ENCODE data around the gene DNM3.
"Not testable (repeated sequence)": the region's sequence is repeated elsewhere in the genome, so short reads cannot be mapped to it uniquely, and the experiment has no call there.

The DNM3 gene

DNA sequence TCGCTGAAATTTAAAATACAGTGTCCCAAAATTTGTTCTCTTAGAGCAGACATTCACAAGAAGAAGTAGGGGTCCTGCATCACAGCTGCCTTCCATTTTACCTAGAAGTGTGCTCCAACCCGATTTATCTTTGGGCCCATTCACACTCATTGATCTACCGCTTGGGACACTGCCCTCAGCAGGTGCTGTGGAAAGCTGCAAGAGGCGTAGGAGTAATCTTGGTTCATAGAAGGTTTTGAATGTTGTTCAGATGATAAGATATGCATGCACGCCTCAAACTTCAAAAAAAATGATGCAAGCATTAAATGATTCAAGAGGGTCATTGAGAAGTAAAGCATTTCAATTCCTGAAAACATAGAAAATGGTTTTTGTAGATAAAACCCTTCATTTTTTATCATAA is 560.6 kb downstream of the DNM3 start:
- FAIRE-seq = no peak

DNA sequence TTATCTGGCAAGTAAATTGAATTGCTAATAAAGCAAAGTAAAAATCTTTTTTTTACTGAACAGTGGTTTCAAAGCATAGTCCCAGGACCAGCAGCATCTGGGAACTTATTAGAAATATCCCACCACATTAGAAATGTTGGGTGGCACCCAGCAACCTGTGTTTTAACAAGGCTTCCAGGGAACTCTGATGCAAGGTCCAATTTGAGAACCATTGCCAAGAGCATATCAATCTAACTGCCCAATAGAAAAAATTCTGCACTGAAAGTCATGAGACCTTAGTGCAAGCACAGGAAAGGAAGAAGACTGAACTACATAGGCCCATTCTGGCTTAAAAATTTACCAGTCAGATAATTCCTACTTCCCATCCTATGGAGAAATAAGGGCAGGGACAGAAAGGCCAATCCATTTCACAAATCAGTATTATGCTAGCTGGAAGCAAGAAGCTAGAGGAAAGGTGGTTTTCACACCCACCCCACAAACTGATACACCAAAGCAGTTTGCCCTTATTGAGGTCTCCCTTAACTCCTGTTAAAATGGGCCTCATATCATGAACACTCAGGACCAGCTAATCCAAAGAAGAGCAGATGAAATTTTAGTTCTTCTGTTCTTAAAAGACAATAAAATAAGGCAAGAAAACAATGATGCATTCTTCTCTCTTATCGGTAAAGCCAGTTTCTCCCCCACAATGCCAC is 561.7 kb downstream of the DNM3 start:
- peak; percentile 34 for FAIRE-seq

DNA sequence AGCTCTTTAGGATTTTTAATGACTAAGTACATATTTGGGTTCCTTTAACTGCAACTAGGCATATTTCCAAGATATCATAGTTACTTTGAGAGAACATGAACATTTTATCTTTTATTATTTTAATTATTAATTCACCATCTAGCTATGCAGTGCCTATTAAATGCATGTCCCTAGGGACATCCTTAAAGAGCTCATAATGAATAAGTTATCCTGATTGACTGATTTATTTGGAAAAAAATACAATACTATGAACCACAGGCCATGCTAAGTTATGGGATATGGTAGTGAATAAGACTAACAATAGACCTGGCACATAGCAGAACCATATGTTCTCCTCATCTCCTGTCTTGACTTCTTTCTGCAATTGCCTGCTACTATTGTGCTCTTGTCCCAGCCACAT is 562.8 kb downstream of the DNM3 start:
- no peak for FAIRE-seq

- FAIRE-seq = no peak
These were observed 564.6 kb downstream of the DNM3 start for GRCh38 chr1:172405912-172406311.

DNA sequence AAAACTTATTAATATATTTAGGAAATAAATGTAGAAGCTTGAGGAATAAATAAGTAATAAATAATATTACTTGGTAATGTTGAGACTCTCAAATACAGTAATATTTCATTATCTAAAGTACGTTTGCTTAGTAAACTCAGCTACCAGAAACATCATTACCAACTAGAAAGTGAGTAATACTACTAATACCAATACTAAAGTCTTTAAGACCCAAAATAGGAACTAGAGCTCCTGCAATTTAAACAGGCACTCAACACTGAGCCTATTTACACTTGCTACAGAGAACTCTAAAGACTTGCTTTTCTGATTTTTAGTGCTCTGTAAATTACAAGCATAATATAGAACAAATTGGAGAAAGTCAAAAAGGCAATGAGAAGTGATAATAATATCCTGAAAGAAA is 565.7 kb downstream of the DNM3 start:
- FAIRE-seq = no peak

DNA sequence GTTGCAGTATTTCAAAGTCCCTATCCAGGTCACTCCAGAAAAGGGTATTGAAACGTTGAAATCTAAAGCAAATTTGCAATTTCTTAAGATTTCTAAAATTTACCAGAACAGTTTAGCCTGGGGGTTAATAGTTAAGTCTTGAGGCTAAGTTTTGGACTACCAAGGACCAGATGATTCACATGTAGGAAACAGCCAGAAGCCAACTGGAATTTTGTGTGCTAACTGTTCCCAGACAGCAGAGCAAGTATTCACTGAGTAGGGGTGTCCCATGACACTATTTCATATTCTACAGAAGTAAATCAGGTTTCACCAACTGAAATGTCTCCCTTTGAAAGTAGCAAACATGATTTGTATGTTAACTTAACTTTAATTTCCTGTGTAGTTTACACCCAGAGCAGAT is 567.7 kb downstream of the DNM3 start:
- no peak for FAIRE-seq

GRCh38 chr1:172410027-172410426 is 568.7 kb downstream of the DNM3 start:
- no peak for FAIRE-seq

DNA sequence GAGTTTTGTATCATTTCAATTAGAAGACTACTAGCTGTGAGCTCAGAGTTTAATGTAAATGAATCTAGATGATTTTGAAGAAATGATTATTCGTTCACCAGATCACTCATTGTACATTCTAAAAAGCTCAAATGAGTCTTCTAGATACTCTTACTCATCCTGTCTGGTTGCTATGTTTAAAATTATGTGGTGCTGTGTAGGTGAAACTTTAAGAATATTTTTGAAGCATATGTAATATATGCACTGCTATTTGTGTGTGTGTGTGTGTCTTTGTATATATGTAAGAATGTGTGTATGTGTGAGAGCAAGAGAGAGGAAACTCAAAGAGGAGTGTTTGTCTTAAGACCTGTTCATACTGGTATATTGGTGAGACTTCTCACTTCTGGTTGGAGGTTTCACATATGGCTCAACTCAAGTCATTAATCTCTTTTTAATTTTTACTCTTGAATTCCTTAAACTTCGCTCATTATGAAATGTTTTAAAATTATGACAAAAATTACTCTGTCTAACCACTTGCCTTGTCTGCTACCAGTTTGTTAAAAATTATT is 570.6 kb downstream of the DNM3 start:
- no peak for FAIRE-seq

GRCh38 chr1:172414331-172414730 is 573.0 kb downstream of the DNM3 start:
- FAIRE-seq = no peak

GRCh38 chr1:172416496-172417035 is 575.3 kb downstream of the DNM3 start:
- FAIRE-seq = no peak

- FAIRE-seq = peak; percentile 96
These were observed 576.3 kb downstream of the DNM3 start for GRCh38 chr1:172417557-172417956.

GRCh38 chr1:172420385-172420784 is 579.1 kb downstream of the DNM3 start, which contains the start of gene C1orf105:
C1orf105 (plus strand) TSS chr1:172420685; CDS start chr1:172420886, 201 bp downstream.
- FAIRE-seq = peak; percentile 73

GRCh38 chr1:172421974-172422604 is 580.8 kb downstream of the DNM3 start:
- no peak for FAIRE-seq

DNA sequence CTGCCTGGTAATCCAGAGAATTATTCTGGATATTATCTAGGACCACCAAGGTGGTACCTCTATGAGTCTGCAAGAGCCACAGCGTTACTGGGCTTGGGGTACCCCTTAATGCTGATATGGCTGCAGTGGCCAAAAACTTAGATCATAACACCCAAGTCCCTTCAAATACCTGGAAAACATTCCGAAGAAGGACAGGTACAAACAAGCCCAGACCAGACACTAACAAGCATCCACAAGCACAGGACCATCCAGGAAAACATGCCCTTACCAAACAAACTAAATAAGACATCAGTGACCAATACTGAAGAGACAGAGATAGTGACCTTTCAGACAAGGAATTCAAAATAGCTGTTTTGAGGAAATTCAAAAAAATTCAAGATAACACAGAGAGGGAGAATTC is 582.0 kb downstream of the DNM3 start:
- FAIRE-seq = no peak

DNA sequence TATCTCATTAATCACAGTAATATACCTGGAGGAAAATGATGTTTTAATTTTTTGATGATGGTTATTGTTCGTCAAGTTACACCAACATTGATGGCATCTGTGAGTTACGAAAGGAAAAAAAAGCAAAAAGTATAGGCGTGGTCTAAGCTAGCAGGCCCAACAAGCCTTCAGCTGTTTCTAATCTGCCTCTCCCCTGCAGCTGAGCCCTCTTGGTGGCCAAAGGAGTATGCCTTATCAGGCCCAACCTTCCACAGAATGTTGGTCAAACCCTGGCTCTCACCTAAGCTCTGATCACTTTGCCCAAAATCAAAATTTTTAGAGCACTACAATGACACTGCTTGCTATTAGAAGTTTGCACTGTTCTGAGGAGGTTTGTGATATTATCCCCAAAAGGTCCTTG is 584.0 kb downstream of the DNM3 start:
- FAIRE-seq = no peak

DNA sequence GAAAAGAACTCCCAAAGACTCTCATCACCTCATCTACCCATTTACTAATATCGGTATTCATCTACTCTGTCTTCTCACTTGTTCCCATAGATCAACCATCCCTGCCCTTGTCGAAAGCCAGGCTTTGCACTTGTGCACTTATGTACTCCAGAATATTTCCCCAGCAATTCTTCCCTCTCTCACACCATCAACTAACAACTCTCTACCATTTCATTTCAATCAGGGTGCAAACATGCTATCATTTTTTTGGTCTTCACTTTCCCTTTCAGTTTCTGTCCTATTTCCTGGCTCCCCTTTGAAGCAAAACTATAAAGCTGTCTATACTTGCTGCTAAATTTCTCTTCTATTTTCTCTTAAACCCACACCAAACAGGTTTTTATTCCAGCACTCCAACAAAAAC is 585.9 kb downstream of the DNM3 start:
- FAIRE-seq = no peak

DNA sequence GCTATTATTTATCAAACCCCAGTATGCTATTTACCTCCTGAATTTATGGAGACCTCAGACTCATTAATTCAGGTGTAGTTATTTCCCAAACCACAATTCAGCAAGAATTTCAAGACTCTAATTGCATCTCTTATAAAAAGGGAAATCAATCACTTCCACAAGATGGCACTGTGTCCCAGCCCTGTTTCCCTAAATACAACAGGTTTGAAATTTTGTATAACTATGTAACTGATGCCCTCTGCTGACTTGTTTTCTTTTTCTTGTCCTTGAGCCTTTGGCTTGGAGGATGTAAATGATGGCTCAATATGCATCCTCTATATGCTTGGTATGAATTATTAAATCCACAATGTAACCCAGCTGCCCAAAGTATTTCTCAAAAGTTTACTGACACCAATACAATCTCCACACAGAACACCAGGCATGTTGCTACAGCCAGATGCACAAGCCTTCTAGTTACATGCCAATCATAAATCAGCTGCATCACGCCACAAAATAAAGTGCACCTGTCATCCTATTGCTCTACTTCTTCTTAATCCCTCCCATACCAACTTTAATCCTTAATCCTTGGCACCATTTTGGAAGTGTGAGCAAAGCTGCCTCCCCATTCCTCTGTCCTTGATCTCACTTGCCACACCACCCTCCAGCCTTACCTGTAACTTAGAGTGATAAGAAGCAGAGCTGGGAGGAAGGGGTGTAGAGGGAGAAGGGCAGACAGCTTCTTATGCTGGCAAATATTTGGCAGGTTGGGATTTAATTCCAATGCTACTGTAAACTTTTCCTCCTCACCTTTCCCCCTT is 588.2 kb downstream of the DNM3 start:
- peak; percentile 98 for FAIRE-seq

- no peak for FAIRE-seq
These were observed 588.8 kb downstream of the DNM3 start for GRCh38 chr1:172430128-172430454.

- FAIRE-seq = no peak
These were observed 589.9 kb downstream of the DNM3 start for GRCh38 chr1:172431204-172431603.

- FAIRE-seq = no peak
These were observed 590.5 kb downstream of the DNM3 start for GRCh38 chr1:172431721-172432192.

DNA sequence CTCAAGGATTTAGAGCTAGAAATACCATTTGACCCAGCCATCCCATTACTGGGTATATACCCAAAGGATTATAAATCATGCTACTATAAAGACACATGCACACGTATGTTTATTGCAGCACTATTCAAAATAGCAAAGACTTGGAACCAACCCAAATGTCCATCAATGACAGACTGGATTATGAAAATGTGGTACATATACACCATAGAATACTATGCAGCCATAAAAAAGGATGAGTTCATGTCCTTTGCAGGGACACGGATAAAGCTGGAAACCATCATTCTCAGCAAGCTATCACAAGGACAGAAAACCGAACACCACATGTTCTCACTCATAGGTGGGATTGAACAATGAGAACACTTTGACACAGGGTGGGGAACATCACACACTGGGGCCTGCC is 595.9 kb downstream of the DNM3 start:
- not testable (repeated sequence) for FAIRE-seq

DNA sequence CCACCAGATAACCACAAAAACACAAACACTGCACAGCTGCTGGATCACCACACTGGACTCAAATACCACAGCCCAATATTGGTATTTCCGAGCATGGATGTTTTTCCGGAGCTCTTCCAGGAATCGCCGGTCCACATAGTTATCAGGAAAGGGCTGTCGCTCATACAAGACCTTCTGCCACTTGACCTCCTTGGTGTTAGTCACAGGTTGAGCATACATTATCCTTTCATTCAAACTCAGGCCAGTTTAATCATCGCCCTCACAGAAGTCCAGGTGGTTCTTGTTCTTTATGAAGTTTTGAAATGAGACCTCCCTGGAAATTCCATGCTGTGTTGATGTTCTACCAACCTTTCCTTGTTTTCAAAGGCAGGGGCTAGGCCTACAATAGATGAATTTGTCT is 601.1 kb downstream of the DNM3 start:
- FAIRE-seq = no peak

DNA sequence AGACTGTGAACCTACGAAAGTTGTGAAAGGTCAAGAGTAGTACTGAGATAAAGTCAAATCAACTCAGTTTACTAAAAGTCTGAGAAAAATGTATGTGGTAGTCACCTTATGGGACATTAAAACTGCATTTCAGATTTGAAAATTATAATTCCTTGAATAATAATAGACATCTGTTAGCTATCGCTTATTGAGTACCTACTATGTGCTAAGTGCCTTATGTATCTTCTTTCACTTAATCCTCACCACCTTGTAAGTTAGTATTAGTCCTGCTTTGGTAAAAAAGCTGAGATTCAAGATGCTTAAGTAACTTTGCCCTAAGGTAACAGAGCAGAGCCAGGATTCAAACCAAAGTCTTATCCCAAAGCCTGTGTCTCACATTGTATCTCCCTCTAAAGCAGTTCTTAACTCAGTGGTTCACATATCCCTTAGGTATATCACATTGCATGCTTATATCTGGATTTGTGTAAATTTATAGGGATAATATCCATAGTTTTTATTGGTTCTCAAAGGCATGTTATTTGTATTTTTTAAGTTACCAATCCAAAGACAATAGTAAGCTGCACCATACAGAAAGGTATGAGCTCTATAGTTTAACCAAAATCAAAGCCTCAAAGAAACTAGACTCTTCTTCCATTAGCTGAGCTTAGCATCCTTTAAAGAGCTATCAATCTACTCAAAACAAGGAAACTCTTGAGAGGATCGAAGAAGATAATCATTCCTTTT is 601.7 kb downstream of the DNM3 start:
- FAIRE-seq = no peak
